NCI-H524 (cell line): Measurements from ENCODE around the gene TFDP1.

Experiments used
- DNase-seq, 2 experiments: peaks; one replicate each; lab custom pipeline; 2025; lab: John Stamatoyannopoulos, UW

TFDP1 gene

GRCh38 chr13:113584205-113584869 is at the start of gene TFDP1:
Gene TFDP1 (plus strand): TSS chr13:113584753. CDS start chr13:113585838, 1,085 bp downstream.
- peak; percentile 77 to 91 for DNase-seq

- no peak for DNase-seq
Observed at GRCh38 chr13:113535381-113535781, 49.2 kb upstream of the TFDP1 start.

GRCh38 chr13:113536461-113537110 is 48.0 kb upstream of the TFDP1 start:
- DNase-seq = no peak

- DNase-seq = no peak
Observed at GRCh38 chr13:113537205-113537604, 47.3 kb upstream of the TFDP1 start.

GRCh38 chr13:113537909-113538688 is 46.5 kb upstream of the TFDP1 start:
- no peak for DNase-seq

GRCh38 chr13:113538689-113539058 is 45.9 kb upstream of the TFDP1 start:
- DNase-seq = no peak

- no peak for DNase-seq
Observed at GRCh38 chr13:113539176-113539575, 45.4 kb upstream of the TFDP1 start.

GRCh38 chr13:113539822-113540221 is 44.7 kb upstream of the TFDP1 start:
- DNase-seq = no peak

GRCh38 chr13:113540523-113540922 is 44.0 kb upstream of the TFDP1 start:
- DNase-seq = no peak

GRCh38 chr13:113542751-113543424 is 41.7 kb upstream of the TFDP1 start:
- no peak for DNase-seq

- DNase-seq = peak in 1 of 2 experiments; percentile 13
Observed at GRCh38 chr13:113544071-113544891, 40.3 kb upstream of the TFDP1 start.

GRCh38 chr13:113544896-113545295 is 39.7 kb upstream of the TFDP1 start:
- no peak for DNase-seq

GRCh38 chr13:113545455-113545930 is 39.1 kb upstream of the TFDP1 start:
- no peak for DNase-seq

- DNase-seq = no peak
Observed at GRCh38 chr13:113545931-113546516, 38.5 kb upstream of the TFDP1 start.

GRCh38 chr13:113546571-113547237 is 37.8 kb upstream of the TFDP1 start:
- DNase-seq = no peak

GRCh38 chr13:113547238-113547971 is 37.1 kb upstream of the TFDP1 start:
- no peak for DNase-seq

GRCh38 chr13:113548171-113548641 is 36.3 kb upstream of the TFDP1 start:
- no peak for DNase-seq

GRCh38 chr13:113548778-113549621 is 35.6 kb upstream of the TFDP1 start:
- no peak for DNase-seq

GRCh38 chr13:113550453-113550852 is 34.1 kb upstream of the TFDP1 start:
- no peak for DNase-seq
